Liver (tissue), 9 donors: Measurements from ENCODE around the gene SLC25A28. TPM values are rescaled to one million over a fixed set of nuclear protein-coding genes. Genes with fewer than 3 reads are reported as not detected.

Source experiments
- DNase-seq: peaks from one replicate; pipeline ENCODE4 v3.0.0-alpha.2; 2017; ENCODE audit warnings: low spot score
- H3K27ac ChIP-seq, 2 donors: one replicate each; pipeline ENCODE4 v1.7.0; 2013; ENCODE audit warnings: inconsistent platforms in 2 of 2, low read length in 2 of 2, control low read depth in 1 of 2, low read depth in 1 of 2, mild to moderate bottlenecking in 1 of 2
- H3K27me3 ChIP-seq, 4 donors: one replicate each; pipeline versions ENCODE4 v1.6.1 to v1.7.0; 2013; ENCODE audit warnings: low read length in 3 of 4, inconsistent platforms in 1 of 4, mild to moderate bottlenecking in 1 of 4, moderate library complexity in 1 of 4; ENCODE audit not compliant: control insufficient read depth in 4 of 4, insufficient read depth in 4 of 4
- H3K36me3 ChIP-seq, 4 donors: one replicate each; pipeline versions ENCODE4 v1.6.1 to v1.7.0; 2013; ENCODE audit warnings: low read length in 3 of 4, mild to moderate bottlenecking in 3 of 4, low read depth in 1 of 4, moderate library complexity in 1 of 4; ENCODE audit not compliant: control insufficient read depth in 4 of 4, insufficient read depth in 3 of 4
- H3K4me1 ChIP-seq, 4 donors: one replicate each; pipeline versions ENCODE4 v1.6.1 to v1.7.0; 2013; ENCODE audit warnings: low read length in 3 of 4, mild to moderate bottlenecking in 3 of 4, moderate library complexity in 1 of 4; ENCODE audit not compliant: control insufficient read depth in 4 of 4, insufficient read depth in 4 of 4
- H3K4me3 ChIP-seq, 3 donors: one replicate each; pipeline versions ENCODE4 v1.6.1 to v1.7.0; 2013; ENCODE audit warnings: low read length in 3 of 3, control low read depth in 1 of 3, low read depth in 1 of 3, mild to moderate bottlenecking in 1 of 3
- H3K9ac ChIP-seq, 2 donors: one replicate each; pipeline ENCODE4 v1.7.0; 2013; ENCODE audit warnings: low read length in 2 of 2, mild to moderate bottlenecking in 2 of 2, moderate library complexity in 2 of 2, control low read depth in 1 of 2, low read depth in 1 of 2
- H3K9me3 ChIP-seq, 4 donors: one replicate each; pipeline versions ENCODE4 v1.6.1 to v1.7.0; 2013; ENCODE audit warnings: low read length in 3 of 4; ENCODE audit not compliant: control insufficient read depth in 4 of 4
- ATF3 ChIP-seq: IDR thresholded peaks from 2 replicates; pipeline ENCODE4 v1.6.1; 2016; ENCODE audit warnings: antibody characterized with exemption
- CTCF ChIP-seq: fragments of 150-350 bp; IDR thresholded peaks from 2 replicates; pipeline ENCODE4 v1.5.1; 2017; ENCODE audit warnings: improper control_type of control experiment, low read depth, low read length; ENCODE audit not compliant: missing input control
- EGR1 ChIP-seq, 2 donors: IDR thresholded peaks; 2 replicates each; pipeline ENCODE4 v1.6.1; 2016 to 2018; ENCODE audit warnings: antibody characterized with exemption in 2 of 2, low read depth in 2 of 2
- HNF4A ChIP-seq, 2 donors: conservative IDR thresholded peaks; 2 replicates each; pipeline ENCODE4 v1.6.1; 2016; ENCODE audit warnings: antibody characterized with exemption in 2 of 2, mild to moderate bottlenecking in 2 of 2
- HNF4G ChIP-seq: IDR thresholded peaks from 2 replicates; pipeline ENCODE4 v1.6.1; 2016; ENCODE audit warnings: antibody characterized with exemption
- JUND ChIP-seq, 2 donors: IDR thresholded peaks; 2 replicates each; pipeline ENCODE4 v1.6.1; 2016; ENCODE audit warnings: antibody characterized with exemption in 2 of 2
- NR2F2 ChIP-seq: IDR thresholded peaks from 2 replicates; pipeline ENCODE4 v1.6.1; 2016; ENCODE audit warnings: antibody characterized with exemption
- RAD21 ChIP-seq, 2 donors: IDR thresholded peaks; 2 replicates each; pipeline ENCODE4 v1.6.1; 2016; ENCODE audit warnings: antibody characterized with exemption in 2 of 2, mild to moderate bottlenecking in 2 of 2
- RXRA ChIP-seq, 2 donors: IDR thresholded peaks; 2 replicates each; pipeline ENCODE4 v1.6.1; 2017 to 2018; ENCODE audit warnings: antibody characterized with exemption in 2 of 2, mild to moderate bottlenecking in 1 of 2
- SP1 ChIP-seq: IDR thresholded peaks from 2 replicates; pipeline ENCODE4 v1.6.1; 2018; ENCODE audit warnings: antibody characterized with exemption, mild to moderate bottlenecking
- TAF1 ChIP-seq: conservative IDR thresholded peaks from 2 replicates; pipeline ENCODE4 v1.6.1; 2016; ENCODE audit warnings: antibody characterized with exemption, mild to moderate bottlenecking
- WGBS: extraction: QIAGEN DNeasy Blood & Tissue Kit; methylation state at CpG from one replicate; pipeline ENCODE4 v1.1.7; 2013; 5-methylcytosine and 5-hydroxymethylcytosine counted together
- polyA plus RNA-seq, 2 donors: library from polyadenylated mRNA; stranded (reverse) in 1 of 2; unstranded in 1 of 2; fragments of 200-250 nt in 1 of 2; fragments of >200 nt in 1 of 2; fragmentation: Nextera tagmentation in 1 of 2; extraction: Ambion mirVana in 1 of 2; gene quantifications; one replicate each; pipeline versions ENCODE4 v1.2.1 to v1.2.3, GENCODE V29; 2013 to 2015
- total RNA-seq, 2 donors: library from RNA; depleted of rRNA; stranded (reverse); fragments of >200 nt; gene quantifications; one replicate each; pipeline ENCODE4 v1.2.3, GENCODE V29; 2014
- donor health status: healthy.
- donor health status: healthy.
- donor health status: healthy.
- donor health status: healthy.
- donor health status: healthy.

SLC25A28 gene
- total and polyA plus RNA-seq, 4 donors = 11.8 to 28.6 (median 16.8) TPM

DNA sequence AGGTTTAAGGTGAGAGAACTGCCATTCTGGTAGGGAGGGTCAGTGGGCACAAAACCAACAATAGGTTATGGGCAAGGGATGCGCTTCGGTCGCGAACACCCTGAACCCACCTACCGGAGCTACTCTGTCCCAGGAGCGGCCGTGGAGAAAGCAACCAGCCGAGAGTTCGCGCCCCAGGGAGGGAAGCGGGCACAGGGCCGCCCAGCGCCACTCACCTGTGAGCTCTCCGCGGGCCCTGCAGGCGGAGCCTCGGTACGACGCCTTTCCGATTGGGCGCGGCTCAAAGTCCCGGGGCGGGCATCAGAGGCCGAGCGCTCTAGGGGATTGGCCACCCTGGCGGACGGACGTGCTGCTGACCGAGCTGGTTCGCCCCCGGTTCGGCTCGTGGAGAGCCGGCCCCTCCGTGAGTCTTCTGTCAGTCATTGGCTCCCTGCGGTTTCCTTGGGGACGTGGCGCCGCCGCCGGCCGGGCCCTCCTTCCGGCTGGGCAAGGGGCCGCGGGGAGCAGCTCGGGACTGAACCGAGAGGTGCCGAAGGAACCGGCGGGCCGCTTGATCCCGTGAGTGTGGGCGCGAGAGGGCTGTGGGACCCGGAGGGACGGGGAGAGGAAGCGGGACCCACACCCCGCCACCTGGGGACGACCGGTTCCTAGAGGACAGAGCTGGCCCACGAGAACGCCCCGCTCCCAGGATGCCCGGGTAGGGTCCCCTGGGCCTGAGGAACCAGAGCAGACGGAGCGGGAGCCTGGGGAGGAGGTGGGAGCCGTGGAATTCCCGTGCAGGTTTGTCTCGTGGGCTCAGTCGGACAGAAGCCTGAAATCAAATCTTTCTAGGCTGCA, 39.0 kb upstream of the SLC25A28 start, which contains the start of gene ENTPD7 (continued):
- TF ChIP-seq CTCF = peak; percentile 38
- TF ChIP-seq HNF4G = peak; percentile 34
- TF ChIP-seq RAD21 (IDR thresholded peaks at IDR 0.05) = peak; percentile 18 to 56
- TF ChIP-seq NR2F2 = peak; percentile 5
- TF ChIP-seq SP1 = peak; percentile 78
- peak in 1 of 2 donors; percentile 45 for TF ChIP-seq HNF4A (conservative IDR thresholded peaks at IDR 0.05)
- no peak for TF ChIP-seq ATF3
- peak in 1 of 2 donors; percentile 14 for TF ChIP-seq JUND (IDR thresholded peaks at IDR 0.05)
- TF ChIP-seq EGR1 (IDR thresholded peaks at IDR 0.05; ENCODE audit: low read depth in 2 of 2) = peak in 1 of 2 donors; percentile 56

GRCh38 chr10:99658622-99659030, 38.4 kb upstream of the SLC25A28 start:
- 7% methylated on average over 24 of the region's 24 CpGs for WGBS
- TF ChIP-seq ATF3 (no peak), HNF4A (conservative IDR thresholded peaks at IDR 0.05) (peak in 1 of 2 donors; percentile 70), RAD21 (IDR thresholded peaks at IDR 0.05) (no peak), EGR1 (IDR thresholded peaks at IDR 0.05; ENCODE audit: low read depth in 2 of 2) (peak; percentile 73 to 91), JUND (IDR thresholded peaks at IDR 0.05) (no peak), CTCF (no peak), RXRA (IDR thresholded peaks at IDR 0.05) (peak in 1 of 2 donors; percentile 46), NR2F2 (peak; percentile 4), TAF1 (no peak)
- Histone ChIP-seq H3K4me3 (peak overlapping the region; percentile 64 to 100 (median 66)), H3K9me3 (no peaks in the 10 kb centered on the region), H3K36me3 (peaks cover 0 to 9% (median 2%) of the 10 kb centered on the region in 4 donors), H3K4me1 (peaks cover 4 to 15% (median 7%) of the 10 kb centered on the region in 4 donors), H3K27me3 (no peaks in the 10 kb centered on the region), H3K9ac (peak overlapping the region; percentile 46 to 49), H3K27ac (peak overlapping the region; percentile 60 to 74)
- DNase-seq = peak; percentile 49
